ENCODE measurements around the gene ALDH3A1. TPM values are rescaled to one million over a fixed set of nuclear protein-coding genes. Genes with fewer than 3 reads are reported as not detected.

The ALDH3A1 gene
- total RNA-seq, 1 donor from 2014 or later, result not detected

DNA sequence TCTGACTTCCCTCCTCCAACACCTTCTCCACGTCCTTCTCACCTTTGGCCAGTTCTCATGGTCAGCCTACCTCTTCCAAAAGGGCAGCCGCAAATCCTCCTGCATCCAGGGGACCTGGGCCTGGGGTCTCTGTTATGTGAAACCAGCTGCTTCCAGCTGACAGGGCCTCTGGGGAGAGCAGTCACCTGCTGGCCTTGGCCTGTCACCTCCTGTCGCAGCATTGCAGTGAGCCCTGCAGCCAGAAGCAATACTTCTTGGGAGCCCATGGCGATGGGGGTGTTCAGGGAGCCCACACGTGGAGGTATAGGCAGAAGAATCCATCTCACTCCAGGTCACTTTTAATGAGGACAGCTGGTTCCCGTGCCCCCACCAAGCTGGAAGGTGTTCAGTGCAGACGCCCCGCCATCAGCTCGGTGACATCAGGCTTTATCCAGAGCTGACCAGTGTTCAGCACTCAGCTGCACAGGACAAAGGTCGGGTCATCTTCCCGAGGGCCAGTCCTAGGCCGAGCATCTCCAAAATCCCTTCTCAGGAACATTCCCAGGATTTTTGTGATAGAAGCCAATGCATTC lies 30.0 kb downstream of the ALDH3A1 start:
- no peaks in the 10 kb centered on the region for H3K9me3 Mint-ChIP-seq
- no peaks in the 10 kb centered on the region for H3K27me3 Mint-ChIP-seq (ENCODE audit: insufficient read depth)
- H3K36me3 Mint-ChIP-seq (ENCODE audit: low read depth), result no peaks in the 10 kb centered on the region
- H3K4me1 Mint-ChIP-seq (ENCODE audit: low read depth), result no peaks in the 10 kb centered on the region
- no peak for DNase-seq (ENCODE audit: low spot score)
- no peak overlapping the region for H3K27ac Mint-ChIP-seq
- no peak overlapping the region for H3K4me3 Mint-ChIP-seq
- intact Hi-C loops (cut with micrococcal nuclease), result no loop called here

DNA sequence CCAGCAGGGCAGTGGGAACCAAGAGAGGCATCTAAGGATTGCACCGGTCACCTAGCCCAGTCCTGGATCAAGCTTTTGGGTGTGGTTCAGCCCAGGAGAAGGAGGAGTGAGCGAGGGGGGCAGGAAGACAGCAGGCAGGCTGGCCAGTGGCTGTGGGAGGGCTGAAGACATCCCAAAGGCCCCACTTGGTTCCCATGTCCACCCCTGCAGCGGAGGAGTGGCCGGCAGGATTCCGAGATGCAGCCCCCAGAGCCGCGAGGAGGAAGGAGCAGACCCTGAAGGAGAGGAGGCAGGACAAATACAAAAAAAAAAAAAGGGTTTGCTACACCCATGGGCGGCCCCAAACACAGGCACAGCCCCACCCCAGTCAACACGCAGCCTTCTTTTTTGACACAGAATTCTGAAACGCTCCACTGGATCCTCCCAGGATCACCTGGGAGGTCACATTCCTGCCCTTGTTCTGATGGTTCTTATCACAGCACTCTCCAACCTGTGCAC lies 30.6 kb downstream of the ALDH3A1 start:
- no peaks in the 10 kb centered on the region for H3K4me1 Mint-ChIP-seq (ENCODE audit: low read depth)
- no peak overlapping the region for H3K27ac Mint-ChIP-seq
- H3K4me3 Mint-ChIP-seq, result no peak overlapping the region
- H3K27me3 Mint-ChIP-seq (ENCODE audit: insufficient read depth), result no peaks in the 10 kb centered on the region
- intact Hi-C loops (cut with micrococcal nuclease), result no loop called here
- no peaks in the 10 kb centered on the region for H3K36me3 Mint-ChIP-seq (ENCODE audit: low read depth)
- no peak for DNase-seq (ENCODE audit: low spot score)
- no peaks in the 10 kb centered on the region for H3K9me3 Mint-ChIP-seq

- Mint-ChIP-seq H3K36me3 (ENCODE audit: low read depth) (no peaks in the 10 kb centered on the region), H3K27me3 (ENCODE audit: insufficient read depth) (no peaks in the 10 kb centered on the region), H3K27ac (no peak overlapping the region), H3K9me3 (no peaks in the 10 kb centered on the region), H3K4me1 (ENCODE audit: low read depth) (no peaks in the 10 kb centered on the region), H3K4me3 (no peak overlapping the region)
- no peak for DNase-seq (ENCODE audit: low spot score)
- intact Hi-C loops (cut with micrococcal nuclease), result no loop called here
Measured at GRCh38 chr17:19717031-19717360, 31.1 kb downstream of the ALDH3A1 start.

DNA sequence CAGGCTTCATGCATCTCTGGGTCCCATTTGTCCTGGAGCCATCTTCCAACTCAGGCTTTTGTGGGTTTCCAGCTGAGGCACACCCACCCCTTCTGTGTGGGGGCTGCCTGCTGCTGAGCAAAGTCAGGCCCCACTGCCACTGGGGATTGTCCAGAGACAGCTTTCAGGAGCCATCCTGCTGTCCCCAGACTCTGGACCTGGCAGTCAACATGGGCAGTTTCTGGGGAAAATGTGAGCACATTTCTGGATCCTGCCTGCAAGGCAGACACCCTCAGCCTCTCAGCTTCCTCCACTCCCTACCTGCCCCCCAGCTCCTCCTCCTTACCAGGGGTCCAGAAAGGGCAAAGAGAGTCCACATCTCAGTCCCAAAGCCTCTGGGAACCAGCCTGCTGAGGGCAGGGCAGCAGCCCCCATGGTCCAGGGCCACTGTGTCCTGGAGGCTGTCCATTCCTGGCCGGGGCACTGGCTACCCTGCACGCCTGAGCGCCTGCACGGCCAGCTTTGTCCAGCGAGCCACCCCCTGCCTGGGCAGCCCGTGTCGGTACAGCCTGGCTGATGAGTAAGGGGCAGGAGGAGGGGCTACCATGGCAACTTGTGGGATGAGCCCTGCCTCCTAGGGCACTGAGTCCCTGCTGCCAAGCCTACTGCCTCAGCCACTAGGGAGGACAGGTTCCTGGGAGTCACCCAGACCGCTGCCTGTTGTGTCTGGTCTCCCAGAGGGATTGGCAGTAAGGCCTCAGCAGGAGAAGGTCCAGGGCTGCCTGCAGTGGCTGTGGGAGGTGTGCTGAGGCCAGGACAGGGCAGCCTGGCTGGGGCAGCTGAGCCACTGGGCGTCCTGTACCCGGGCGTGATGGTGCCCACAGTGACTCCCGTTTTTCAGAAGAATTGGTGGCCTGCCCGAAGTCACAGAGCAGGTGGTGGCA lies 31.7 kb downstream of the ALDH3A1 start, which contains the start of gene SLC47A2:
TSS of gene SLC47A2 (minus strand) at position 477 of the 923 bp plus-strand sequence. CDS start at position 448, 29 bp downstream.
- H3K27me3 Mint-ChIP-seq (ENCODE audit: insufficient read depth), result no peaks in the 10 kb centered on the region
- no peak for DNase-seq (ENCODE audit: low spot score)
- H3K9me3 Mint-ChIP-seq, result no peaks in the 10 kb centered on the region
- H3K4me1 Mint-ChIP-seq (ENCODE audit: low read depth), result no peaks in the 10 kb centered on the region
- intact Hi-C loops (cut with micrococcal nuclease), result no loop called here
- H3K4me3 Mint-ChIP-seq, result no peak within 1 kb of the TSS
- no peak within 1 kb of the TSS for H3K27ac Mint-ChIP-seq
- H3K36me3 Mint-ChIP-seq (ENCODE audit: low read depth), result no peaks in the 10 kb centered on the region

DNA sequence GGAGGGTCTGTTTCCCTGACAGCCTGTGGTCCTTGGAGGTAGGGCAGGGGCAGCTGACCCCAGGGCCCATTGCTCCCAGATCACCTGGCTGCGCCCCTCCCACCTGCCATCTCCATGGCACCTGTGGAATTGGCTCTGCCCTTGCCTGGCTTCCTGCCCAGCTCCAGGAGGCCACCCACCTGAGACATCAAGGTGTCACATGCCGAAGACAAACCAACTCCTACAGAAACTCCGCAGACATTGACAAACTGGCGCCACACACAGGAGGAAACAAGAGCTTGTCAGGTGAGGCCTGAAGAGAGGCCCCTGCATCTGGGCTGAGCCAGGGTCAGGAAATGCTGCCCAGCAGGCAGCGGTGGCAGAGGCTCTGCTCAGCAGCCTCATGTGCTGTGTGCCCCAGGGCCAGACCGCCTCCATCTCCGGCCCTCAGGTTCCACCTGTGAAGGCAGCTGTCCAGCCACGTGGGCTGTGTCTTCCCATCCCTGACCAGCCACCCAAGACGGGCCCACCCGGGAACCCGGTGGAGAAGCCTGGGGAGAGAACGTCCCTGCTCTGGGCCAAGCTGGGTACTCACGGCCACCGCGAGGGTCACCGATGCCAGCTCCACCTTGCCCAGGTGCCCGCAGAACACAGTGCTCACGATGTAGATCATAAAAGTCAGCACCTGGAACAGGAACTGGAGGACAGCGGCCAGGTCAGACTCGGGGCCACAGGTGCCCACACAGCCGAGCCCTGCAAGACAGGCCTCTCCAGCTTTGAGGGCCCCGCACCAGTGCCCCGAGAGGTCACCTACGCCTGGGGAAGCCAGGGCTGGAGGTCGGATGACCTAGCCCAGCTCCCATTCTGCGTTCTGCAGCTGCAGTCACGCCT lies 33.3 kb downstream of the ALDH3A1 start:
- Mint-ChIP-seq H3K27ac (no peak overlapping the region), H3K4me3 (no peak overlapping the region), H3K27me3 (ENCODE audit: insufficient read depth) (no peaks in the 10 kb centered on the region), H3K36me3 (ENCODE audit: low read depth) (no peaks in the 10 kb centered on the region), H3K9me3 (no peaks in the 10 kb centered on the region), H3K4me1 (ENCODE audit: low read depth) (no peaks in the 10 kb centered on the region)
- no peak for DNase-seq (ENCODE audit: low spot score)
- intact Hi-C loops (cut with micrococcal nuclease), result no loop called here

- no peaks in the 10 kb centered on the region for H3K9me3 Mint-ChIP-seq
- no peaks in the 10 kb centered on the region for H3K27me3 Mint-ChIP-seq (ENCODE audit: insufficient read depth)
- no peaks in the 10 kb centered on the region for H3K36me3 Mint-ChIP-seq (ENCODE audit: low read depth)
- DNase-seq (ENCODE audit: low spot score), result no peak
- H3K4me3 Mint-ChIP-seq, result no peak overlapping the region
- no peak overlapping the region for H3K27ac Mint-ChIP-seq
- H3K4me1 Mint-ChIP-seq (ENCODE audit: low read depth), result no peaks in the 10 kb centered on the region
- intact Hi-C loops (cut with micrococcal nuclease), result no loop called here
Measured at GRCh38 chr17:19713901-19714361, 34.2 kb downstream of the ALDH3A1 start.

DNA sequence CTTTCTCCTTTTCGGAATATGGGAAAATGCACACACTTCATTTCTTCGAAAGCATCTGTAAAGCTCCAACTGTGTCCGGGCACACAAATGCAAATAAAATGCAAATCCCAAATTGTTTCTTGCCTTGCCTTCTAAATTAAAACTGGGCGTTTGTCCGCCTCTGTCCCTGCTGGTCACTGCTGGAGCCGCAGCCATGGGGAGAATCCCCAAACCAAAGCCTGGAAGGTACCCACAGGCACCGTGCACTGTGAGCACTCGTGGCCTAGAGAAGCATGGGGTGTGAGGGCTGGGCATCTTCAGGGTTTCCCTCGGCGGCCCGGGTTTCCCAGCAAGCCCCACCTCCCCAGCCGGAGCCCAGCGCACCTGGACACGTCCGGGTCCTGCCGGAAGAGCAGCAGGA lies 34.6 kb downstream of the ALDH3A1 start:
- Mint-ChIP-seq H3K4me1 (ENCODE audit: low read depth) (no peaks in the 10 kb centered on the region), H3K9me3 (no peaks in the 10 kb centered on the region), H3K36me3 (ENCODE audit: low read depth) (no peaks in the 10 kb centered on the region), H3K27me3 (ENCODE audit: insufficient read depth) (no peaks in the 10 kb centered on the region), H3K4me3 (no peak overlapping the region), H3K27ac (no peak overlapping the region)
- intact Hi-C loops (cut with micrococcal nuclease), result no loop called here
- no peak for DNase-seq (ENCODE audit: low spot score)

DNA sequence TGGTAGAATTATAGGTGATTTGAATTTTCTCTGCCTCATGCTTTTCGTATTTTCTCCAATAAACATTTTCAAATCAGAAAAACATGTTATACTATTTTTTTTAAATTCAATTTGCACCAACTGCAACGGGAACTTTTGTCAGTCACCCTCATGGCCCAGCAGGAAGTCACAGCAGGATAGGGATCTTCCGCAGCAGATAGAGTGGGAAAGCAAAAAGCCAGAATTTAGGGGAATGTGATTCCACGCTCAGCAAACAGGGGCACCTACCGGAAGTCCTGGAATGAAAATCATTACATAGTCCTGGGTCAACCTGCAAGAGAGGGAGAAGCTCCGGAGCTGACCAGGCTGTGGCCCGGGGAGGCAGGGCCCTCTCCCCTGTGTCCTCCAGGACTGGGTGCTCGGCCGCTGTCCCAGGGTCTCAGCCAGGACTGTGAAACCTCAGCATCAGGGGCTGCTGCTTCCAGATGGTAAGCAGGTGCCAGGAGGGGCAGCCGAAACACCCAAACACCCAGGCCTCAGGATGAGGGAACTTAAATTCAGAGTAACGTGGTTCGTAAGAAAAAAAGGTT lies 35.6 kb downstream of the ALDH3A1 start:
- no peak overlapping the region for H3K27ac Mint-ChIP-seq
- DNase-seq (ENCODE audit: low spot score), result no peak
- H3K27me3 Mint-ChIP-seq (ENCODE audit: insufficient read depth), result no peaks in the 10 kb centered on the region
- H3K4me1 Mint-ChIP-seq (ENCODE audit: low read depth), result no peaks in the 10 kb centered on the region
- no peaks in the 10 kb centered on the region for H3K36me3 Mint-ChIP-seq (ENCODE audit: low read depth)
- intact Hi-C loops (cut with micrococcal nuclease), result no loop called here
- H3K4me3 Mint-ChIP-seq, result no peak overlapping the region
- no peaks in the 10 kb centered on the region for H3K9me3 Mint-ChIP-seq

GRCh38 chr17:19709841-19710240 lies 38.3 kb downstream of the ALDH3A1 start:
- Mint-ChIP-seq H3K27ac (no peak overlapping the region), H3K4me3 (no peak overlapping the region), H3K9me3 (no peaks in the 10 kb centered on the region), H3K4me1 (ENCODE audit: low read depth) (no peaks in the 10 kb centered on the region), H3K27me3 (ENCODE audit: insufficient read depth) (no peaks in the 10 kb centered on the region), H3K36me3 (ENCODE audit: low read depth) (no peaks in the 10 kb centered on the region)
- DNase-seq (ENCODE audit: low spot score), result no peak
- intact Hi-C loops (cut with micrococcal nuclease), result no loop called here

DNA sequence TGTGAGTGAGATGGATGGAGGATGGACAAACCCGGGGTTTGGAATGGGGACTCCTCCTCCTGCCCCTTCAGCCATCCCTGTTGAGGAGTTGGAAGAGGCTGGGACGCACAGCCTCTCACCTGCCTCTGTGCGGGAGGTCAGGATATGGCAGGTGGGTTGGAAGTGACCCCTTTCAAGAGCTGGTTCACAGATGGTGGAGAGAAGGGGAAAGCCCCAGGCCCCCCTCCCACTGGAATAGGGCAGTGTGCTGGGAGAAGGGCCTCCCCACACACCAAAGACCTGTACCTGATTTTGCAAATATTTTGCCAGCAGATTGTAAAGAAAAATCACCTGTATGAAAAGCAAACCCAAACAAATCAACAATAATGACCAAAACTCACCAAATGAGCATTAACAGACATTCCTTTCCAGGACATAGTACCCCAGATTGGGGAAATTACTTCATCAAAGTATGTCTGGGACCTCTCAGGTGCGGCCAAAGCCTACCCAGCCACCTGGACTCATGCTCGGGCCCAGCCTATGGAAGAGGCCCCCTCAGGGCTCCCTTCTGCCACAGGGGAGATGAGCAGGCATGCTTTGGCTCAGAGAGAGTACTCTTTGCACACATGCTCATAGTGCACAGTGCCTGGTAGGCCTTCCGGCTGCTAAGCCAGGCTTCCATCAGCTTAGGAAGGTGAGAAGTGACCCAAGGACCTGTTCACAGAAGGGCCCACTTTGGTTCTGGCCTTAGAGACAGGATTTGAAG lies 39.5 kb downstream of the ALDH3A1 start:
- Mint-ChIP-seq H3K27ac (no peak overlapping the region), H3K36me3 (ENCODE audit: low read depth) (no peaks in the 10 kb centered on the region)
- DNase-seq (ENCODE audit: low spot score), result no peak

GRCh38 chr17:19707728-19708221 lies 40.3 kb downstream of the ALDH3A1 start:
- no peak for DNase-seq (ENCODE audit: low spot score)
- Mint-ChIP-seq H3K4me3 (no peak overlapping the region), H3K36me3 (ENCODE audit: low read depth) (no peaks in the 10 kb centered on the region), H3K27me3 (ENCODE audit: insufficient read depth) (no peaks in the 10 kb centered on the region), H3K9me3 (no peaks in the 10 kb centered on the region), H3K27ac (no peak overlapping the region), H3K4me1 (ENCODE audit: low read depth) (no peaks in the 10 kb centered on the region)
- intact Hi-C loops (cut with micrococcal nuclease), result no loop called here

More for the DNA sequence above, 39.5 kb downstream of the ALDH3A1 start:
- intact Hi-C loops (cut with micrococcal nuclease), result no loop called here
- Mint-ChIP-seq H3K9me3 (no peaks in the 10 kb centered on the region), H3K4me3 (no peak overlapping the region), H3K4me1 (ENCODE audit: low read depth) (no peaks in the 10 kb centered on the region), H3K27me3 (ENCODE audit: insufficient read depth) (no peaks in the 10 kb centered on the region)

Data from activated T-helper 1 cell treated with anti-CD3 and anti-CD28 coated beads, Interleukin-12 subunit alpha, Interleukin-12 subunit beta, Interleukin-2, Interleukin-4 antibody, amounts not matched to agents 30 ng/mL and 10 ng/mL and 1 ng/mL, durations not matched to agents 14 hours and 24 hours and 36 hours (primary cell).